CD4-positive, alpha-beta T cell (primary cell): Measurements from ENCODE around the gene LCA5L. TPM values are rescaled to one million over a fixed set of nuclear protein-coding genes. Genes with fewer than 3 reads are reported as not detected.

Source experiments
- ATAC-seq: fragments of 200-7000 bp; cut with Tn5 transposase; one replicate; pipeline ENCODE4 v1.10.0; 2022; ENCODE audit warnings: mild to moderate bottlenecking; ENCODE audit not compliant: poor library complexity
- CTCF ChIA-PET: fragments of 350-600 bp; sonication (Branson Sonifier 250); formaldehyde crosslinking; loops from one replicate; lab custom pipeline; 2021; ENCODE audit warnings: antibody characterized with exemption, inconsistent platforms; lab: Charles Lee
- POLR2A ChIA-PET: fragments of 350-600 bp; sonication (Branson Sonifier 250); formaldehyde crosslinking; loops from one replicate; lab custom pipeline; 2021; ENCODE audit warnings: antibody characterized with exemption, inconsistent platforms; lab: Charles Lee
- DNase-seq, 14 experiments: peaks; one replicate each; pipeline ENCODE4 v3.0.0-alpha.2; 2013 to 2020; ENCODE audit warnings: mixed read lengths in 2 of 14
- H3K27ac ChIP-seq, 2 donors: one replicate each; pipeline versions ENCODE4 v1.5.1 to v1.7.0; 2013; ENCODE audit warnings: low read length in 2 of 2, low read depth in 1 of 2, mild to moderate bottlenecking in 1 of 2
- H3K27me3 ChIP-seq, 2 experiments: 1 replicate in 1 of 2; 2 replicates in 1 of 2; pipeline versions ENCODE4 v1.6.1 to v1.7.0; 2013; ENCODE audit warnings: low read length in 2 of 2, control low read depth in 1 of 2, mild to moderate bottlenecking in 1 of 2, moderate library complexity in 1 of 2; ENCODE audit not compliant: insufficient read depth in 2 of 2, control insufficient read depth in 1 of 2
- H3K36me3 ChIP-seq: one replicate; pipeline ENCODE4 v1.6.1; 2013; ENCODE audit warnings: low read length, control low read depth; ENCODE audit not compliant: insufficient read depth
- H3K4me1 ChIP-seq: one replicate; pipeline ENCODE4 v1.6.1; 2013; ENCODE audit warnings: low read length, control low read depth; ENCODE audit not compliant: insufficient read depth
- H3K4me3 ChIP-seq: one replicate; pipeline ENCODE4 v1.5.1; 2013; ENCODE audit warnings: mild to moderate bottlenecking, low read length, moderate library complexity
- H3K9me3 ChIP-seq, 2 experiments: 1 replicate in 1 of 2; 2 replicates in 1 of 2; pipeline versions ENCODE4 v1.6.1 to v1.7.0; 2013; ENCODE audit warnings: low read length in 2 of 2, mild to moderate bottlenecking in 2 of 2, control low read depth in 1 of 2, moderate library complexity in 1 of 2; ENCODE audit not compliant: control insufficient read depth in 1 of 2, insufficient read depth in 1 of 2
- H3K27ac Mint-ChIP-seq: one replicate; pipeline ENCODE4 v1.8.0; 2020; ENCODE audit warnings: mixed read lengths
- H3K27me3 Mint-ChIP-seq: one replicate; pipeline ENCODE4 v1.8.0; 2021; ENCODE audit warnings: mixed read lengths
- H3K36me3 Mint-ChIP-seq: one replicate; pipeline ENCODE4 v1.8.0; 2021; ENCODE audit warnings: low read depth, mixed read lengths
- H3K4me1 Mint-ChIP-seq: one replicate; pipeline ENCODE4 v1.8.0; 2021; ENCODE audit warnings: low read depth, mixed read lengths
- H3K4me3 Mint-ChIP-seq: one replicate; pipeline ENCODE4 v1.8.0; 2020; ENCODE audit warnings: mild to moderate bottlenecking, mixed read lengths
- H3K9me3 Mint-ChIP-seq: one replicate; pipeline ENCODE4 v1.8.0; 2020; ENCODE audit warnings: mixed read lengths
- intact Hi-C, 2 experiments: fragments of 100-400 bp; cut with DNase I in 1 of 2; cut with micrococcal nuclease in 1 of 2; formaldehyde crosslinking; loops; one replicate each; pipeline versions ENCODE4 v1.15.1 to v1.9.0; 2023 to 2025; cut with DNase I, micrococcal nuclease
- total RNA-seq, 174 experiments: library from RNA in 2 of 174; stranded (reverse) in 2 of 174; gene quantifications; one replicate each; pipeline ENCODE4 v1.2.3 and lab custom pipeline; 2021 to 2026
- TF ChIP-seq, protein P1 (sequence below): fragments of 200-600 bp; IDR thresholded peaks from one replicate; pipeline ENCODE4 v1.8.0; 2022; ENCODE audit warnings: antibody characterized with exemption, mild to moderate bottlenecking

LCA5L gene
- total RNA-seq, 2 experiments from 2014 or later, result 0.17 TPM; not detected in 1

GRCh38 chr21:39453571-39454179 lies 8.1 kb upstream of the LCA5L start:
- ATAC-seq (no peak), DNase-seq (no peak)
- TF ChIP-seq, protein P1, sequence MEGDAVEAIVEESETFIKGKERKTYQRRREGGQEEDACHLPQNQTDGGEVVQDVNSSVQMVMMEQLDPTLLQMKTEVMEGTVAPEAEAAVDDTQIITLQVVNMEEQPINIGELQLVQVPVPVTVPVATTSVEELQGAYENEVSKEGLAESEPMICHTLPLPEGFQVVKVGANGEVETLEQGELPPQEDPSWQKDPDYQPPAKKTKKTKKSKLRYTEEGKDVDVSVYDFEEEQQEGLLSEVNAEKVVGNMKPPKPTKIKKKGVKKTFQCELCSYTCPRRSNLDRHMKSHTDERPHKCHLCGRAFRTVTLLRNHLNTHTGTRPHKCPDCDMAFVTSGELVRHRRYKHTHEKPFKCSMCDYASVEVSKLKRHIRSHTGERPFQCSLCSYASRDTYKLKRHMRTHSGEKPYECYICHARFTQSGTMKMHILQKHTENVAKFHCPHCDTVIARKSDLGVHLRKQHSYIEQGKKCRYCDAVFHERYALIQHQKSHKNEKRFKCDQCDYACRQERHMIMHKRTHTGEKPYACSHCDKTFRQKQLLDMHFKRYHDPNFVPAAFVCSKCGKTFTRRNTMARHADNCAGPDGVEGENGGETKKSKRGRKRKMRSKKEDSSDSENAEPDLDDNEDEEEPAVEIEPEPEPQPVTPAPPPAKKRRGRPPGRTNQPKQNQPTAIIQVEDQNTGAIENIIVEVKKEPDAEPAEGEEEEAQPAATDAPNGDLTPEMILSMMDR, result no peak
- Mint-ChIP-seq H3K27ac (no peak overlapping the region), H3K36me3 (no peaks in the 10 kb centered on the region), H3K27me3 (no peaks in the 10 kb centered on the region), H3K4me3 (no peak overlapping the region), H3K9me3 (no peaks in the 10 kb centered on the region), H3K4me1 (no peaks in the 10 kb centered on the region)
- H3K9me3 ChIP-seq, result no peaks in the 10 kb centered on the region
- no peak overlapping the region for H3K4me3 ChIP-seq
- intact Hi-C loops, result no loop called here
- ChIA-PET POLR2A (no interaction called here), CTCF (interaction anchor here (1.1 kb wide), 1 partner anchor 12 kb away, joined by 3 read pairs; no protein-coding TSS in a partner anchor)
- no peak overlapping the region for H3K27ac ChIP-seq
- H3K36me3 ChIP-seq, result no peaks in the 10 kb centered on the region
- H3K4me1 ChIP-seq, result no peaks in the 10 kb centered on the region
- no peaks in the 10 kb centered on the region for H3K27me3 ChIP-seq

- no peak for ATAC-seq
- H3K4me1 ChIP-seq, result no peaks in the 10 kb centered on the region
- intact Hi-C loops, result no loop called here
- H3K4me1 Mint-ChIP-seq, result no peaks in the 10 kb centered on the region
- ChIA-PET CTCF (interaction anchor here (1.1 kb wide), 1 partner anchor 11 kb away, joined by 3 read pairs; no protein-coding TSS in a partner anchor), POLR2A (no interaction called here)
- no peaks in the 10 kb centered on the region for H3K27me3 Mint-ChIP-seq
- H3K36me3 Mint-ChIP-seq, result no peaks in the 10 kb centered on the region
- DNase-seq, result no peak
- H3K9me3 Mint-ChIP-seq, result no peaks in the 10 kb centered on the region
- no peaks in the 10 kb centered on the region for H3K9me3 ChIP-seq
- TF ChIP-seq, protein P1, result no peak
- H3K4me3 ChIP-seq, result no peak overlapping the region
- H3K27me3 ChIP-seq, result no peaks in the 10 kb centered on the region
- no peak overlapping the region for H3K27ac Mint-ChIP-seq
- no peak overlapping the region for H3K27ac ChIP-seq
- H3K4me3 Mint-ChIP-seq, result no peak overlapping the region
- no peaks in the 10 kb centered on the region for H3K36me3 ChIP-seq
These were observed 7.4 kb upstream of the LCA5L start for GRCh38 chr21:39452970-39453342.

GRCh38 chr21:39452207-39452969 lies 6.8 kb upstream of the LCA5L start:
- Mint-ChIP-seq H3K27me3 (no peaks in the 10 kb centered on the region), H3K4me1 (no peaks in the 10 kb centered on the region), H3K36me3 (no peaks in the 10 kb centered on the region), H3K4me3 (no peak overlapping the region), H3K9me3 (no peaks in the 10 kb centered on the region), H3K27ac (no peak overlapping the region)
- Histone ChIP-seq H3K36me3 (no peaks in the 10 kb centered on the region), H3K4me3 (no peak overlapping the region), H3K27ac (no peak overlapping the region), H3K9me3 (no peaks in the 10 kb centered on the region), H3K4me1 (no peaks in the 10 kb centered on the region), H3K27me3 (no peaks in the 10 kb centered on the region)
- no peak for DNase-seq
- CTCF ChIA-PET, result interaction anchor here (1.1 kb wide), 1 partner anchor 11 kb away, joined by 3 read pairs; no protein-coding TSS in a partner anchor
- TF ChIP-seq, protein P1, result no peak
- no peak for ATAC-seq
- intact Hi-C loops, result no loop called here
- POLR2A ChIA-PET, result no interaction called here
